SW 1271 (cell line): ENCODE results near the gene PIP4K2B.

ENCODE experiments used
- DNase-seq, 2 experiments: peaks; one replicate each; lab custom pipeline; 2025; lab: John Stamatoyannopoulos, UW

Gene PIP4K2B

GRCh38 chr17:38746004-38746848 lies 53.1 kb downstream of the PIP4K2B start:
- no peak for DNase-seq

- DNase-seq, result no peak
Observed at GRCh38 chr17:38745545-38745944, 53.8 kb downstream of the PIP4K2B start.

- no peak for DNase-seq
Observed at GRCh38 chr17:38743556-38744171, 55.7 kb downstream of the PIP4K2B start.

GRCh38 chr17:38742411-38743308 lies 56.7 kb downstream of the PIP4K2B start:
- peak in 1 of 2 experiments; percentile 37 for DNase-seq

GRCh38 chr17:38741921-38742410 lies 57.4 kb downstream of the PIP4K2B start:
- no peak for DNase-seq

GRCh38 chr17:38741461-38741860 lies 57.9 kb downstream of the PIP4K2B start:
- DNase-seq, result no peak

GRCh38 chr17:38740806-38741205 lies 58.5 kb downstream of the PIP4K2B start:
- no peak for DNase-seq

GRCh38 chr17:38740044-38740443 lies 59.3 kb downstream of the PIP4K2B start:
- DNase-seq, result no peak

GRCh38 chr17:38739305-38739704 lies 60.1 kb downstream of the PIP4K2B start:
- DNase-seq, result no peak

- no peak for DNase-seq
Observed at GRCh38 chr17:38738686-38739085, 60.7 kb downstream of the PIP4K2B start.

GRCh38 chr17:38738007-38738662 lies 61.2 kb downstream of the PIP4K2B start:
- no peak for DNase-seq

GRCh38 chr17:38735161-38735997 lies 64.0 kb downstream of the PIP4K2B start:
- no peak for DNase-seq

GRCh38 chr17:38733982-38734973 lies 65.1 kb downstream of the PIP4K2B start:
- DNase-seq, result no peak

- DNase-seq, result peak in 1 of 2 experiments; percentile 28
Observed at GRCh38 chr17:38733282-38733981, 65.9 kb downstream of the PIP4K2B start.

- DNase-seq, result no peak
Observed at GRCh38 chr17:38732376-38733281, 66.7 kb downstream of the PIP4K2B start.

GRCh38 chr17:38731526-38732294 lies 67.6 kb downstream of the PIP4K2B start:
- no peak for DNase-seq
